HuH-7.5 (cell line): ENCODE measurements around the gene MROH2A.

Experiments used
- DNase-seq: peaks from one replicate; pipeline ENCODE4 v3.0.0; 2011; ENCODE audit warnings: low spot score

The MROH2A gene

GRCh38 chr2:233838726-233839446 is 60.8 kb downstream of the MROH2A start:
- no peak for DNase-seq

- no peak for DNase-seq
Measured at GRCh38 chr2:233839447-233839820, 61.3 kb downstream of the MROH2A start.

- no peak for DNase-seq
Measured at GRCh38 chr2:233840520-233840919, 62.4 kb downstream of the MROH2A start.

- no peak for DNase-seq
Measured at GRCh38 chr2:233841183-233841582, 63.1 kb downstream of the MROH2A start.

- DNase-seq = no peak
Measured at GRCh38 chr2:233844064-233844807, 66.1 kb downstream of the MROH2A start.

GRCh38 chr2:233844836-233845235 is 66.7 kb downstream of the MROH2A start:
- no peak for DNase-seq

- DNase-seq = no peak
Measured at GRCh38 chr2:233845301-233846060, 67.4 kb downstream of the MROH2A start.

GRCh38 chr2:233846387-233847247 is 68.5 kb downstream of the MROH2A start:
- DNase-seq = no peak

GRCh38 chr2:233847248-233847898 is 69.2 kb downstream of the MROH2A start:
- no peak for DNase-seq

GRCh38 chr2:233848276-233848675 is 70.1 kb downstream of the MROH2A start:
- DNase-seq = no peak

GRCh38 chr2:233849607-233850271 is 71.6 kb downstream of the MROH2A start:
- DNase-seq = no peak

GRCh38 chr2:233850745-233851144 is 72.6 kb downstream of the MROH2A start:
- DNase-seq = no peak

GRCh38 chr2:233851169-233851568 is 73.0 kb downstream of the MROH2A start:
- no peak for DNase-seq

GRCh38 chr2:233852056-233852455 is 73.9 kb downstream of the MROH2A start:
- no peak for DNase-seq

GRCh38 chr2:233853353-233853752 is 75.2 kb downstream of the MROH2A start:
- DNase-seq = no peak

GRCh38 chr2:233853883-233854240 is 75.7 kb downstream of the MROH2A start:
- no peak for DNase-seq

GRCh38 chr2:233854241-233854981 is 76.3 kb downstream of the MROH2A start, which contains the start of gene HJURP:
Gene HJURP, minus strand, starts transcription at chr2:233854535. Its CDS starts 35 bp downstream, at chr2:233854500.
- DNase-seq = peak; percentile 97

- DNase-seq = no peak
Measured at GRCh38 chr2:233855345-233855744, 77.2 kb downstream of the MROH2A start.

- no peak for DNase-seq
Measured at GRCh38 chr2:233856184-233856583, 78.1 kb downstream of the MROH2A start.

- peak; percentile 44 for DNase-seq
Measured at GRCh38 chr2:233857511-233858141, 79.5 kb downstream of the MROH2A start.
